Measurements from ENCODE around the gene TOGARAM2.

DNA sequence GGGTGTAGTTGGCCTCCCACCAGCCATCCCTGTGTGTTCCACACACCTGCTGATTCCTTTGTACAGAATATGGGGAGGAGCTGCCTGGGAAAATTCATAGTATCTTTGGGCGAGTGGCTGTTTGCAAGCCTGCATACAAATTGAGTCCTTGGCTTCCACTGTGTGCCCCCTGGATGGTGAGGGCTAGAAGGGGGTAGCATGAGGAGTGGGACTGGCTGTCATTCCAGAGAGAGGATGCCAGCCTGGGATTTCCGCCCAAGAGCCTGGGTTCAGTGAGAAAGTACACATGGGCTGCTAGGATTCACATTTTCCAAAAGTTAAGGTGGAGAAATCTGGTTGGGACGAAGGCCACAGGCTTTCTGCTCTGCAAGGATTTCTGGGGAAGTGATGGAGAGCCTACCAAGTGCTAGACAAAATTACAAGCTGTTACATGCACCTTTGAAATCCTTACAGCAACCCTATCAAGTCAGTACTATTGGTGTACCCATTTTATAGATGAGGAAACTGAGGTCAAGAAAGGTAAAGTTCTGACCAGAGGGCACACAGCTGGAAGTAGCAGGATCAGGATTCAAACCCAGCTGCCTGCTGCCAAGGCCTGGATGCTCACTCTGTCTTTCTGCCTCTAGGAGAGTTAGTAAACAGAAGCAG is 606 bp upstream of the TOGARAM2 start:
- TF ChIP-seq ELF4 (IDR thresholded peaks at IDR 0.05) (no peak), SP1 (IDR thresholded peaks at IDR 0.05) (no peak), FOXA1 (IDR thresholded peaks at IDR 0.05) (no peak), TARDBP (IDR thresholded peaks at IDR 0.05) (no peak), FOXK2 (IDR thresholded peaks at IDR 0.05) (no peak), FOXM1 (IDR thresholded peaks at IDR 0.05; ENCODE audit: borderline replicate concordance) (no peak), PKNOX1 (IDR thresholded peaks at IDR 0.05) (no peak), NFRKB (IDR thresholded peaks at IDR 0.05) (no peak), BHLHE40 (IDR thresholded peaks at IDR 0.05; ENCODE audit: borderline replicate concordance) (no peak), ZNF384 (IDR thresholded peaks at IDR 0.05) (no peak), HDGF (IDR thresholded peaks at IDR 0.05; ENCODE audit: borderline replicate concordance) (no peak), ARNT (IDR thresholded peaks at IDR 0.05) (no peak), SUZ12 (IDR thresholded peaks at IDR 0.05) (no peak), L3MBTL2 (conservative IDR thresholded peaks at IDR 0.05) (no peak)

Measured in HEK293T (cell line).